Measurements from ENCODE around the gene TRIM22.

DNA sequence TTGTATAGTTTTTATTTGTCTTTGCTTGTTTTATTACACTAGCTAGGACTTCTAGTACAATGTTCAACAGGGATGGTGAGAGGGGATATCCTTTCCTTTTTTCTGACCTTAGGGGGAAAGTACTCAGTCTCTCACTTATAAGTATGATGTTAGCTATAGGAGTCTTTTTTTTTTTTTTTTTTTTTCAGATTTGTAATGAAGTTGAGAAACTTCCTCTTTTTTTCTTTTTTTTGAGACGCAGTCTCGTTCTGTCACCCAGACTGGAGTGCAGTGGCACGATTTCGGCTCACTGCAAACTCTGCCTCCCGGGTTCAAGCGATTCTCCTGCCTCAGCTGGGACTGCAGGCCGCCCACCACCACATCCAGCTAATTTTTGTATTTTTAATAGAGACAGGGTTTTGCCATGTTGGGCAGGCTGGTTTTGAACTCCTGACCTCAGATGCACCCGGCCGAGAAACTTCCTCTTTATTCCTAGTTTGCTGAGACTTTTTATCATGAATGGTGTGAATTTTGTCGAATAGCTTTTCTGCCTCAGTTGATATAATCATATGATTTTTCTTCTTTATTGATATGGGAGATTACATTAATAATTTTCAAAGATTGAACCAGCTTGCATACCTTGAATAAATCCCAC is 10.9 kb downstream of the TRIM22 start:
- TF ChIP-seq REST (IDR thresholded peaks at IDR 0.05; ENCODE audit: insufficient read depth in 1 of 2, low read depth in 2 of 2, low read length in 2 of 2): no peak
- TF ChIP-seq SIN3A (IDR thresholded peaks at IDR 0.05; ENCODE audit: borderline replicate concordance, insufficient read depth, low read length): no peak
- TF ChIP-seq POLR2AphosphoS5 (IDR thresholded peaks at IDR 0.05; ENCODE audit: low read depth, low read length): no peak
- no peak for TF ChIP-seq TAF1 (IDR thresholded peaks at IDR 0.05; ENCODE audit: borderline replicate concordance, insufficient read depth, low read length)
- TF ChIP-seq FOXP2 (optimal IDR thresholded peaks at IDR 0.05; ENCODE audit: borderline replicate concordance, extremely low read depth, extremely low read length, insufficient read depth): no peak
